GM12865 (cell line): ENCODE results near the gene MTHFD1L.

Experiments used
- DNase-seq: peaks from one replicate; pipeline ENCODE4 v3.0.0; 2010; ENCODE audit warnings: low read depth
- H3K4me3 ChIP-seq: 2 replicates; pipeline ENCODE4 v1.5.1; 2011; ENCODE audit warnings: mild to moderate bottlenecking, low read depth, low read length, control low read depth
- CTCF ChIP-seq: IDR thresholded peaks from 2 replicates; pipeline ENCODE4 v1.5.1; 2011; ENCODE audit warnings: low read length, control low read depth, low read depth, inconsistent platforms; ENCODE audit not compliant: insufficient read depth; ENCODE audit errors: missing control alignments

The MTHFD1L gene

GRCh38 chr6:150967910-150968309, 102.4 kb downstream of the MTHFD1L start:
- no peak overlapping the region for H3K4me3 ChIP-seq
- no peak for TF ChIP-seq CTCF
- no peak for DNase-seq

- no peak for DNase-seq
- TF ChIP-seq CTCF = no peak
- no peak overlapping the region for H3K4me3 ChIP-seq
Measured at GRCh38 chr6:150969901-150970300, 104.4 kb downstream of the MTHFD1L start.

GRCh38 chr6:150971219-150971618, 105.7 kb downstream of the MTHFD1L start:
- TF ChIP-seq CTCF = no peak
- DNase-seq = no peak
- no peak overlapping the region for H3K4me3 ChIP-seq

- no peak for DNase-seq
- no peak for TF ChIP-seq CTCF
- no peak overlapping the region for H3K4me3 ChIP-seq
Measured at GRCh38 chr6:150975136-150975535, 109.6 kb downstream of the MTHFD1L start.

GRCh38 chr6:150977281-150977680, 111.8 kb downstream of the MTHFD1L start:
- TF ChIP-seq CTCF = no peak
- no peak overlapping the region for H3K4me3 ChIP-seq
- DNase-seq = no peak

GRCh38 chr6:150978624-150979023, 113.1 kb downstream of the MTHFD1L start:
- no peak for TF ChIP-seq CTCF
- H3K4me3 ChIP-seq = no peak overlapping the region
- no peak for DNase-seq

- no peak for TF ChIP-seq CTCF
- no peak for DNase-seq
- H3K4me3 ChIP-seq = no peak overlapping the region
Measured at GRCh38 chr6:150979826-150980350, 114.4 kb downstream of the MTHFD1L start.
